ENCODE results near the gene MFAP5. TPM values are rescaled to one million over a fixed set of nuclear protein-coding genes. Genes with fewer than 3 reads are reported as not detected.

Gene MFAP5
- total and polyA plus RNA-seq, 5 donors, result 13.5 to 49.4 (median 24.6) TPM

- no peak for DNase-seq
- Histone ChIP-seq H3K27ac (ENCODE audit: low read length) (no peak overlapping the region), H3K27me3 (ENCODE audit: control insufficient read depth, insufficient read depth) (no peaks in the 10 kb centered on the region), H3K4me3 (ENCODE audit: low read length) (no peak overlapping the region), H3K9me3 (ENCODE audit: control insufficient read depth, low read length) (no peaks in the 10 kb centered on the region), H3K4me1 (ENCODE audit: control insufficient read depth, insufficient read depth, low read length) (no peaks in the 10 kb centered on the region)
- ATAC-seq, result no peak
- WGBS, result 88% methylated on average over 10 of the region's 10 CpGs
- intact Hi-C loops (cut with DNase I), result no loop called here
Observed at GRCh38 chr12:8695116-8695515, 32.5 kb upstream of the MFAP5 start.

- Histone ChIP-seq H3K4me1 (ENCODE audit: control insufficient read depth, insufficient read depth, low read length) (peaks cover 2% of the 10 kb centered on the region), H3K4me3 (ENCODE audit: low read length) (no peak overlapping the region), H3K9me3 (ENCODE audit: control insufficient read depth, low read length) (no peaks in the 10 kb centered on the region), H3K27ac (ENCODE audit: low read length) (peak overlapping the region; percentile 55), H3K27me3 (ENCODE audit: control insufficient read depth, insufficient read depth) (no peaks in the 10 kb centered on the region)
- 6% methylated on average over 5 of the region's 5 CpGs for WGBS
- DNase-seq (peak in 1 of 3 donors; percentile 76), ATAC-seq (peak; percentile 19 to 63)
- intact Hi-C loops (cut with DNase I), result no loop called here
Observed at GRCh38 chr12:8692573-8692972, 29.9 kb upstream of the MFAP5 start.

- Histone ChIP-seq H3K27ac (ENCODE audit: low read length) (no peak overlapping the region), H3K4me1 (ENCODE audit: control insufficient read depth, insufficient read depth, low read length) (peaks cover 2% of the 10 kb centered on the region), H3K27me3 (ENCODE audit: control insufficient read depth, insufficient read depth) (no peaks in the 10 kb centered on the region), H3K9me3 (ENCODE audit: control insufficient read depth, low read length) (no peaks in the 10 kb centered on the region), H3K4me3 (ENCODE audit: low read length) (no peak overlapping the region)
- 96% methylated on average over 4 of the region's 4 CpGs for WGBS
- DNase-seq (no peak), ATAC-seq (no peak)
- intact Hi-C loops (cut with DNase I), result loop anchor here (5.0 to 10.0 kb wide), 5 partner anchors 128 to 355 kb away; partner anchors contain the start of gene A2ML1 (in 1 of the 4)
Observed at GRCh38 chr12:8689681-8690080, 27.1 kb upstream of the MFAP5 start.

- intact Hi-C loops (cut with DNase I), result loop anchor here (5.0 to 10.0 kb wide), 5 partner anchors 129 to 357 kb away; partner anchors contain the start of gene A2ML1 (in 1 of the 4)
- 22% methylated on average over 2 of the region's 2 CpGs for WGBS
Observed at GRCh38 chr12:8687846-8688601, 25.4 kb upstream of the MFAP5 start.

GRCh38 chr12:8685051-8685450 lies 22.4 kb upstream of the MFAP5 start:
- Histone ChIP-seq H3K27ac (ENCODE audit: low read length) (no peak overlapping the region), H3K4me1 (ENCODE audit: control insufficient read depth, insufficient read depth, low read length) (peaks cover 2% of the 10 kb centered on the region), H3K27me3 (ENCODE audit: control insufficient read depth, insufficient read depth) (no peaks in the 10 kb centered on the region), H3K4me3 (ENCODE audit: low read length) (no peak overlapping the region), H3K9me3 (ENCODE audit: control insufficient read depth, low read length) (no peaks in the 10 kb centered on the region)
- ATAC-seq (no peak), DNase-seq (no peak)
- intact Hi-C loops (cut with DNase I), result loop anchor here (5.0 to 10.0 kb wide), 5 partner anchors 132 to 360 kb away; partner anchors contain the start of gene A2ML1 (in 1 of the 4)
- WGBS, result 82% methylated on average over 2 of the region's 2 CpGs

More at GRCh38 chr12:8687846-8688601, 25.4 kb upstream of the MFAP5 start:
- no peak overlapping the region for H3K4me3 ChIP-seq (ENCODE audit: low read length)
- H3K27me3 ChIP-seq (ENCODE audit: control insufficient read depth, insufficient read depth), result no peaks in the 10 kb centered on the region
- no peaks in the 10 kb centered on the region for H3K9me3 ChIP-seq (ENCODE audit: control insufficient read depth, low read length)
- H3K27ac ChIP-seq (ENCODE audit: low read length), result peak overlapping the region; percentile 36
- peak in 2 of 3 donors; percentile 36 to 60 for DNase-seq
- H3K4me1 ChIP-seq (ENCODE audit: control insufficient read depth, insufficient read depth, low read length), result peaks cover 2% of the 10 kb centered on the region
- ATAC-seq, result peak; percentile 98

GRCh38 chr12:8681129-8681884 lies 18.7 kb upstream of the MFAP5 start:
- Histone ChIP-seq H3K27me3 (ENCODE audit: control insufficient read depth, insufficient read depth) (no peaks in the 10 kb centered on the region), H3K27ac (ENCODE audit: low read length) (peak overlapping the region; percentile 54), H3K4me3 (ENCODE audit: low read length) (peak overlapping the region; percentile 5), H3K9me3 (ENCODE audit: control insufficient read depth, low read length) (no peaks in the 10 kb centered on the region), H3K4me1 (ENCODE audit: control insufficient read depth, insufficient read depth, low read length) (no peaks in the 10 kb centered on the region)
- DNase-seq, result no peak
- WGBS, result 37% methylated on average over 11 of the region's 11 CpGs
- intact Hi-C loops (cut with DNase I), result loop anchor here (2.0 to 10.0 kb wide), 8 partner anchors 141 to 366 kb away; partner anchors contain the start of gene A2ML1 (in 2 of the 4)
- ATAC-seq, result peak; percentile 65 to 72

GRCh38 chr12:8680533-8680932 lies 17.9 kb upstream of the MFAP5 start:
- H3K4me3 ChIP-seq (ENCODE audit: low read length), result no peak overlapping the region
- ATAC-seq (no peak), DNase-seq (no peak)
- peak overlapping the region; percentile 48 for H3K27ac ChIP-seq (ENCODE audit: low read length)
- intact Hi-C loops (cut with DNase I), result loop anchor here (2.0 to 10.0 kb wide), 8 partner anchors 142 to 367 kb away; partner anchors contain the start of gene A2ML1 (in 2 of the 4)
- 70% methylated on average over 9 of the region's 9 CpGs for WGBS
- H3K27me3 ChIP-seq (ENCODE audit: control insufficient read depth, insufficient read depth), result no peaks in the 10 kb centered on the region
- no peaks in the 10 kb centered on the region for H3K4me1 ChIP-seq (ENCODE audit: control insufficient read depth, insufficient read depth, low read length)
- no peaks in the 10 kb centered on the region for H3K9me3 ChIP-seq (ENCODE audit: control insufficient read depth, low read length)

GRCh38 chr12:8678661-8679111 lies 16.1 kb upstream of the MFAP5 start:
- Histone ChIP-seq H3K4me1 (ENCODE audit: control insufficient read depth, insufficient read depth, low read length) (no peaks in the 10 kb centered on the region), H3K9me3 (ENCODE audit: control insufficient read depth, low read length) (no peaks in the 10 kb centered on the region), H3K27me3 (ENCODE audit: control insufficient read depth, insufficient read depth) (no peaks in the 10 kb centered on the region), H3K27ac (ENCODE audit: low read length) (no peak overlapping the region), H3K4me3 (ENCODE audit: low read length) (no peak overlapping the region)
- no peak for ATAC-seq
- no peak for DNase-seq
- intact Hi-C loops (cut with DNase I), result no loop called here
- 71% methylated on average over 3 of the region's 3 CpGs for WGBS

- ATAC-seq (no peak), DNase-seq (no peak)
- H3K4me3 ChIP-seq (ENCODE audit: low read length), result no peak overlapping the region
- WGBS, result 85% methylated on average over 3 of the region's 3 CpGs
- no peak overlapping the region for H3K27ac ChIP-seq (ENCODE audit: low read length)
- intact Hi-C loops (cut with DNase I), result no loop called here
- H3K4me1 ChIP-seq (ENCODE audit: control insufficient read depth, insufficient read depth, low read length), result no peaks in the 10 kb centered on the region
- no peaks in the 10 kb centered on the region for H3K9me3 ChIP-seq (ENCODE audit: control insufficient read depth, low read length)
- H3K27me3 ChIP-seq (ENCODE audit: control insufficient read depth, insufficient read depth), result no peaks in the 10 kb centered on the region
Observed at GRCh38 chr12:8677362-8677761, 14.7 kb upstream of the MFAP5 start.

GRCh38 chr12:8676651-8677050 lies 14.0 kb upstream of the MFAP5 start:
- Histone ChIP-seq H3K27me3 (ENCODE audit: control insufficient read depth, insufficient read depth) (no peaks in the 10 kb centered on the region), H3K4me1 (ENCODE audit: control insufficient read depth, insufficient read depth, low read length) (no peaks in the 10 kb centered on the region), H3K4me3 (ENCODE audit: low read length) (no peak overlapping the region), H3K9me3 (ENCODE audit: control insufficient read depth, low read length) (no peaks in the 10 kb centered on the region), H3K27ac (ENCODE audit: low read length) (no peak overlapping the region)
- WGBS, result 80% methylated on average over 4 of the region's 4 CpGs
- DNase-seq (no peak), ATAC-seq (no peak)
- intact Hi-C loops (cut with DNase I), result no loop called here

GRCh38 chr12:8675591-8676036 lies 13.0 kb upstream of the MFAP5 start:
- no peaks in the 10 kb centered on the region for H3K4me1 ChIP-seq (ENCODE audit: control insufficient read depth, insufficient read depth, low read length)
- no peak overlapping the region for H3K4me3 ChIP-seq (ENCODE audit: low read length)
- intact Hi-C loops (cut with DNase I), result no loop called here
- H3K9me3 ChIP-seq (ENCODE audit: control insufficient read depth, low read length), result no peaks in the 10 kb centered on the region
- DNase-seq (no peak), ATAC-seq (no peak)
- H3K27me3 ChIP-seq (ENCODE audit: control insufficient read depth, insufficient read depth), result no peaks in the 10 kb centered on the region
- WGBS, result 45% methylated on average over 3 of the region's 3 CpGs
- H3K27ac ChIP-seq (ENCODE audit: low read length), result no peak overlapping the region

Measured in right cardiac atrium (tissue), 5 donors.